H9 (cell line): Measurements from ENCODE around the gene HRC. TPM values are rescaled to one million over a fixed set of nuclear protein-coding genes. Genes with fewer than 3 reads are reported as not detected.
"Not testable (repeated sequence)": the region's sequence is repeated elsewhere in the genome, so short reads cannot be mapped to it uniquely, and the experiment has no call there.

ENCODE experiments used
- DNase-seq: peaks from one replicate; pipeline ENCODE4 v3.0.0-alpha.2; 2017
- H2AFZ ChIP-seq: one replicate; pipeline ENCODE4 v1.6.1; 2013; ENCODE audit warnings: mild to moderate bottlenecking, low read length, control low read depth, moderate library complexity
- H2AK5ac ChIP-seq: 2 replicates; pipeline ENCODE4 v1.6.1; 2013; ENCODE audit warnings: low read length, control low read depth, mixed read lengths; ENCODE audit not compliant: insufficient read length
- H2BK120ac ChIP-seq: one replicate; pipeline ENCODE4 v1.6.1; 2013; ENCODE audit warnings: low read depth, mild to moderate bottlenecking, low read length, control low read depth, inconsistent platforms; ENCODE audit not compliant: poor library complexity, severe bottlenecking
- H2BK12ac ChIP-seq: 2 replicates; pipeline ENCODE4 v1.6.1; 2013; ENCODE audit warnings: low read length, control low read depth, mixed read lengths, low read depth; ENCODE audit not compliant: insufficient read length
- H2BK15ac ChIP-seq: 2 replicates; pipeline ENCODE4 v1.6.1; 2013; ENCODE audit warnings: low read depth, low read length, control low read depth
- H2BK20ac ChIP-seq: one replicate; pipeline ENCODE4 v1.6.1; 2013; ENCODE audit warnings: low read depth, mild to moderate bottlenecking, low read length, control low read depth, inconsistent platforms; ENCODE audit not compliant: poor library complexity, severe bottlenecking
- H2BK5ac ChIP-seq: 2 replicates; pipeline ENCODE4 v1.6.1; 2013; ENCODE audit warnings: low read length, control low read depth, mixed read lengths; ENCODE audit not compliant: insufficient read length
- H3K14ac ChIP-seq: 2 replicates; pipeline ENCODE4 v1.6.1; 2013; ENCODE audit warnings: low read length, control low read depth; ENCODE audit not compliant: insufficient read depth
- H3K18ac ChIP-seq: 2 replicates; pipeline ENCODE4 v1.6.1; 2013; ENCODE audit warnings: low read depth, mild to moderate bottlenecking, mixed read lengths, low read length, control low read depth; ENCODE audit not compliant: insufficient read length
- H3K23ac ChIP-seq: 2 replicates; pipeline ENCODE4 v1.6.1; 2013; ENCODE audit warnings: low read length, control low read depth, mixed read lengths, low read depth; ENCODE audit not compliant: insufficient read length
- H3K23me2 ChIP-seq: 2 replicates; pipeline ENCODE4 v1.6.1; 2013; ENCODE audit warnings: low read depth, mild to moderate bottlenecking, mixed read lengths, low read length, control low read depth; ENCODE audit not compliant: insufficient read length, poor library complexity, severe bottlenecking
- H3K27ac ChIP-seq: 2 replicates; pipeline ENCODE4 v1.5.1; 2013; ENCODE audit warnings: low read length, control low read depth, mixed read lengths, low read depth; ENCODE audit not compliant: insufficient read length
- H3K27me3 ChIP-seq: 2 replicates; pipeline ENCODE4 v1.6.1; 2013; ENCODE audit warnings: low read length, control low read depth, inconsistent platforms; ENCODE audit not compliant: insufficient read depth
- H3K4ac ChIP-seq: 2 replicates; pipeline ENCODE4 v1.6.1; 2013; ENCODE audit warnings: low read depth, mild to moderate bottlenecking, control low read depth, inconsistent platforms, low read length, moderate library complexity
- H3K4me1 ChIP-seq: 2 replicates; pipeline ENCODE4 v1.6.1; 2013; ENCODE audit warnings: low read length, control low read depth, inconsistent platforms; ENCODE audit not compliant: insufficient read depth
- H3K4me2 ChIP-seq: 2 replicates; pipeline ENCODE4 v1.6.1; 2013; ENCODE audit warnings: low read length, control low read depth, mixed read lengths; ENCODE audit not compliant: insufficient read length, insufficient read depth
- H3K56ac ChIP-seq: 2 replicates; pipeline ENCODE4 v1.6.1; 2013; ENCODE audit warnings: low read depth, mild to moderate bottlenecking, mixed read lengths, low read length, control low read depth; ENCODE audit not compliant: insufficient read length
- H3K79me1 ChIP-seq: 2 replicates; pipeline ENCODE4 v1.6.1; 2013; ENCODE audit warnings: low read depth, mild to moderate bottlenecking, moderate library complexity, low read length, control low read depth, inconsistent platforms; ENCODE audit not compliant: insufficient read depth, poor library complexity, severe bottlenecking
- H3K79me2 ChIP-seq: 2 replicates; pipeline ENCODE4 v1.6.1; 2013; ENCODE audit warnings: low read length, control low read depth, inconsistent platforms; ENCODE audit not compliant: insufficient read depth
- H3K9ac ChIP-seq: 2 replicates; pipeline ENCODE4 v1.6.1; 2013; ENCODE audit warnings: low read length, control low read depth, mixed read lengths; ENCODE audit not compliant: insufficient read length; ENCODE audit errors: extremely low read depth
- H3K9me3 ChIP-seq: one replicate; pipeline ENCODE4 v1.6.1; 2013; ENCODE audit warnings: low read depth, low read length, inconsistent platforms; ENCODE audit not compliant: control insufficient read depth
- H3T11ph ChIP-seq: one replicate; pipeline ENCODE4 v1.6.1; 2013; ENCODE audit warnings: mild to moderate bottlenecking, low read length, control low read depth, inconsistent platforms
- H4K20me1 ChIP-seq: one replicate; pipeline ENCODE4 v1.6.1; 2013; ENCODE audit not compliant: control insufficient read depth, insufficient read length, insufficient read depth
- H4K5ac ChIP-seq: 2 replicates; pipeline ENCODE4 v1.6.1; 2013; ENCODE audit warnings: low read depth, mild to moderate bottlenecking, mixed read lengths, low read length, control low read depth; ENCODE audit not compliant: insufficient read length
- H4K8ac ChIP-seq: replicated peaks from 2 replicates; pipeline ENCODE4 v1.6.1; 2013; ENCODE audit warnings: low read length, control low read depth, mixed read lengths, low read depth; ENCODE audit not compliant: insufficient read length
- H4K91ac ChIP-seq: 2 replicates; pipeline ENCODE4 v1.6.1; 2013; ENCODE audit warnings: low read depth, mild to moderate bottlenecking, moderate library complexity, mixed read lengths, low read length, control low read depth; ENCODE audit not compliant: insufficient read length
- H3K27ac Mint-ChIP-seq, 3 experiments: 2 replicates in 2 of 3; 3 replicates in 1 of 3; pipeline ENCODE4 v1.8.0; 2020 to 2021; ENCODE audit warnings: mixed read lengths in 3 of 3, mild to moderate bottlenecking in 1 of 3, moderate library complexity in 1 of 3
- H3K27me3 Mint-ChIP-seq: 2 replicates; pipeline ENCODE4 v1.8.0; 2021; ENCODE audit warnings: low read depth, mild to moderate bottlenecking, moderate library complexity, mixed read lengths
- H3K36me3 Mint-ChIP-seq, 3 experiments: 2 replicates in 2 of 3; 3 replicates in 1 of 3; pipeline ENCODE4 v1.8.0; 2020 to 2021; ENCODE audit warnings: low read depth in 3 of 3, mixed read lengths in 3 of 3; ENCODE audit not compliant: insufficient read depth in 1 of 3
- H3K4me1 Mint-ChIP-seq, 2 experiments: 2 replicates each; pipeline ENCODE4 v1.8.0; 2020; ENCODE audit warnings: mixed read lengths in 2 of 2
- H3K4me3 Mint-ChIP-seq, 2 experiments: 2 replicates in 1 of 2; 3 replicates in 1 of 2; pipeline ENCODE4 v1.8.0; 2020 to 2021; ENCODE audit warnings: mild to moderate bottlenecking in 2 of 2, mixed read lengths in 2 of 2, moderate library complexity in 1 of 2
- H3K9me3 Mint-ChIP-seq, 2 experiments: 2 replicates in 1 of 2; 3 replicates in 1 of 2; pipeline ENCODE4 v1.8.0; 2020; ENCODE audit warnings: mild to moderate bottlenecking in 2 of 2, mixed read lengths in 2 of 2, moderate library complexity in 1 of 2
- WGBS: extraction: QIAGEN DNeasy Blood & Tissue Kit; methylation state at CpG from one replicate; pipeline ENCODE4 v1.1.7; 2013; ENCODE audit warnings: missing lambda C conversion rate, low lambda C conversion rate, mixed read lengths; ENCODE audit not compliant: insufficient read length; ENCODE audit errors: extremely low coverage; 5-methylcytosine and 5-hydroxymethylcytosine counted together
- total RNA-seq: library from RNA; stranded (reverse); gene quantifications from 2 replicates; pipeline ENCODE4 v1.2.1, GENCODE V29; 2021
- TF ChIP-seq, protein P1 (sequence below): fragments of 200-600 bp; sonication (generic); conservative IDR thresholded peaks from 3 replicates; pipeline ENCODE4 v1.8.0; 2021; ENCODE audit warnings: antibody characterized with exemption, mild to moderate bottlenecking

HRC gene
- total RNA-seq, 1 experiment from 2014 or later, result 1.8 TPM

DNA sequence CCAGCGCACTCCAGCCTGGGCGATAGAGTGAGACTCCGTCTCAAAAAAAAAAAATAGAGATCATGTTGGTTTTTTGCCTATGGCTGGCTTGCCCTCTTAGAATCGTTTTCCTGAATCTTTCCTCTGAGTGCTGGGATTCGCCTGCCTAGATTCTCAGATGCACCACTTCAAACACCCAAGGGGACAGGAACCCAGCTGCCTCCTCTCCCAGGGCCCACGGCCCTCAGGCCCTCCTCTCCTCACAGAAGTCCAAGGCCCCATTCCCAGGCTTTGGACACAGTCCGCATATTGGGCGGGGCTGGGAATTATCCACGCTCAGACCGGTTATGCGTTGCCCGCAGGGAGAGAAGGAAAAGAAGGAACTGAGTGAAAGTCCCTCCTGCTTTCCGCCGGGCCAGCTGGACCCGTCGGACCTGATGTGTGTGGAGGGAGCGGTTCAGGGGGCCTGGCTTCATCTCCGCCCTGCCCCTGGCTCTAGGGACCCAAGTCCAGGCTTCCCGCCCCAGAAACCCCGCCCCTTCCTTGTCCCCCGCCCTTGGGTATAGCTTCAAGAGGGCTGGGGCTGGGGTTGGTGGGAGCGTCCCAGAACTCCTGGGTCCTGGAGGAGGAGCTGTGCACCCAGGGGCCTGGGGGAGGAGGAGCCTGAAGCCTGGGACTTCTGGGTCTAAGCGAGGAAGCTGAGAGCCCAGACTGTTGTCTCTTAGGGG, 30.0 kb downstream of the HRC start:
- H2BK20ac ChIP-seq, result no peak overlapping the region
- H3K4me3 Mint-ChIP-seq, result peak overlapping the region; percentile 34 to 56; a peak in 4 of 5 replicates
- H3K27me3 Mint-ChIP-seq, result peaks cover 30% of the 10 kb centered on the region
- no CpG with 5 or more reads among the region's 23 CpGs for WGBS
- no peak overlapping the region for H3T11ph ChIP-seq
- no peak overlapping the region for H3K56ac ChIP-seq
- TF ChIP-seq, protein P1, sequence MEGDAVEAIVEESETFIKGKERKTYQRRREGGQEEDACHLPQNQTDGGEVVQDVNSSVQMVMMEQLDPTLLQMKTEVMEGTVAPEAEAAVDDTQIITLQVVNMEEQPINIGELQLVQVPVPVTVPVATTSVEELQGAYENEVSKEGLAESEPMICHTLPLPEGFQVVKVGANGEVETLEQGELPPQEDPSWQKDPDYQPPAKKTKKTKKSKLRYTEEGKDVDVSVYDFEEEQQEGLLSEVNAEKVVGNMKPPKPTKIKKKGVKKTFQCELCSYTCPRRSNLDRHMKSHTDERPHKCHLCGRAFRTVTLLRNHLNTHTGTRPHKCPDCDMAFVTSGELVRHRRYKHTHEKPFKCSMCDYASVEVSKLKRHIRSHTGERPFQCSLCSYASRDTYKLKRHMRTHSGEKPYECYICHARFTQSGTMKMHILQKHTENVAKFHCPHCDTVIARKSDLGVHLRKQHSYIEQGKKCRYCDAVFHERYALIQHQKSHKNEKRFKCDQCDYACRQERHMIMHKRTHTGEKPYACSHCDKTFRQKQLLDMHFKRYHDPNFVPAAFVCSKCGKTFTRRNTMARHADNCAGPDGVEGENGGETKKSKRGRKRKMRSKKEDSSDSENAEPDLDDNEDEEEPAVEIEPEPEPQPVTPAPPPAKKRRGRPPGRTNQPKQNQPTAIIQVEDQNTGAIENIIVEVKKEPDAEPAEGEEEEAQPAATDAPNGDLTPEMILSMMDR, result no peak
- H3K27ac Mint-ChIP-seq, result peak overlapping the region in 1 of 3 experiments; percentile 77; a peak in 1 of 7 replicates
- H3K27me3 ChIP-seq, result peaks cover 9% of the 10 kb centered on the region; the same call in 1 of the 2 replicates
- H2AFZ ChIP-seq, result no peak overlapping the region
- no peak overlapping the region for H3K14ac ChIP-seq
- DNase-seq, result peak; percentile 82
- peaks cover 8% of the 10 kb centered on the region for H3K23me2 ChIP-seq
- H3K9ac ChIP-seq, result no peak overlapping the region
- no peak overlapping the region for H2BK120ac ChIP-seq
- H3K4me1 ChIP-seq, result peaks cover 4% of the 10 kb centered on the region; the same call in 1 of the 2 replicates
- H3K4me1 Mint-ChIP-seq, result peaks cover 25 to 37% of the 10 kb centered on the region in 2 experiments
- H3K79me2 ChIP-seq, result no peaks in the 10 kb centered on the region
- no peaks in the 10 kb centered on the region for H4K20me1 ChIP-seq
- H2BK15ac ChIP-seq, result no peak overlapping the region
- no peaks in the 10 kb centered on the region for H3K9me3 ChIP-seq
- H3K27ac ChIP-seq, result no peak overlapping the region
- H3K18ac ChIP-seq, result no peak overlapping the region
- H4K91ac ChIP-seq, result no peak overlapping the region
- H3K36me3 Mint-ChIP-seq, result peaks cover 3 to 4% (median 4%) of the 10 kb centered on the region in 3 experiments; a peak in 3 of 7 replicates
- H4K8ac ChIP-seq, result no peak overlapping the region
- no peak overlapping the region for H2BK12ac ChIP-seq
- H3K4ac ChIP-seq, result no peak overlapping the region
- H3K79me1 ChIP-seq, result no peaks in the 10 kb centered on the region
- no peak overlapping the region for H2BK5ac ChIP-seq
- H2AK5ac ChIP-seq, result no peak overlapping the region
- peak overlapping the region; percentile 42 for H3K4me2 ChIP-seq
- H3K9me3 Mint-ChIP-seq, result no peaks in the 10 kb centered on the region; a peak in 1 of 5 replicates
- H4K5ac ChIP-seq, result no peak overlapping the region
- H3K23ac ChIP-seq, result no peak overlapping the region

DNA sequence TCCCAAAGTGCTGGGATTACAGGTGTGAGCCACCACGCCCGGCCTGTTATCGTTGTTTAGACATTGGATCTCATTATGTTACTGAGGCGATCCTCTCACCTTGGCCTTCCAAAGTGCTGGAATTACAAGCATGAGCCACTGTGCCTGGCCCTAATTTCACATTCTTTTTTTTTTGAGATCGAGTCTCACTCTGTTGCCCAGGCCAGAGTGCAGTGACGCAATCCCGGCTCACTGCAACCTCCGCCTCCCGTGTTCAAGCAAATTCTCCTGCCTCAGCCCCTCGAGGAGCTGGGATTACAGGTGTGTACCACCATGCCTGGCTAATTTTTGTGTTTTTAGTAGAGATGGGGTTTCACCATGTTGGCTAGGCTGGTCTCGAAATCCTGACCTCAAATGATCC, 31.9 kb downstream of the HRC start:
- H3K9ac ChIP-seq, H2AFZ ChIP-seq, DNase-seq, H3K4ac ChIP-seq, H3K56ac ChIP-seq, H3K79me2 ChIP-seq, H2BK120ac ChIP-seq, H3K9me3 Mint-ChIP-seq, H4K91ac ChIP-seq, H3K23ac ChIP-seq, H3K4me3 Mint-ChIP-seq, H3T11ph ChIP-seq, H3K18ac ChIP-seq, H4K20me1 ChIP-seq, H3K23me2 ChIP-seq, H3K79me1 ChIP-seq, H3K4me2 ChIP-seq, H3K27ac Mint-ChIP-seq, H3K14ac ChIP-seq, H4K8ac ChIP-seq, H2BK5ac ChIP-seq, H2BK20ac ChIP-seq, H3K4me1 ChIP-seq, H2BK15ac ChIP-seq, H4K5ac ChIP-seq, H3K27ac ChIP-seq, H3K9me3 ChIP-seq, H3K27me3 ChIP-seq, H2AK5ac ChIP-seq, H3K36me3 Mint-ChIP-seq, H2BK12ac ChIP-seq: not testable (repeated sequence)
- Mint-ChIP-seq H3K4me1 (peaks cover 16 to 22% of the 10 kb centered on the region in 2 experiments), H3K27me3 (peaks cover 37% of the 10 kb centered on the region)
- WGBS, result no CpG with 5 or more reads among the region's 11 CpGs
